HepG2 (cell line): ENCODE results near the gene RASSF4. TPM values are rescaled to one million over a fixed set of nuclear protein-coding genes. Genes with fewer than 3 reads are reported as not detected.

Experiments used
- ADNP ChIP-seq: sonication (generic); formaldehyde crosslinking; IDR thresholded peaks from 2 replicates; pipeline ENCODE4 v1.4.0; 2020; ENCODE audit warnings: missing genetic modification reagents
- AFF4 ChIP-seq: sonication (generic); formaldehyde crosslinking; IDR thresholded peaks from 2 replicates; pipeline ENCODE4 v1.4.0; 2020; ENCODE audit warnings: missing genetic modification reagents
- CBFB ChIP-seq: sonication (generic); formaldehyde crosslinking; IDR thresholded peaks from 2 replicates; pipeline ENCODE4 v1.4.0; 2020; ENCODE audit warnings: missing genetic modification reagents
- DR1 ChIP-seq: sonication (generic); formaldehyde crosslinking; IDR thresholded peaks from 2 replicates; pipeline ENCODE4 v1.8.0; 2021; ENCODE audit warnings: mild to moderate bottlenecking, missing genetic modification reagents, inconsistent platforms
- ELF4 ChIP-seq: sonication (generic); formaldehyde crosslinking; IDR thresholded peaks from 2 replicates; pipeline ENCODE4 v1.5.0; 2020; ENCODE audit warnings: missing genetic modification reagents, mild to moderate bottlenecking, moderate library complexity, borderline replicate concordance
- ESRRA ChIP-seq: sonication (generic); formaldehyde crosslinking; IDR thresholded peaks from 2 replicates; pipeline ENCODE4 v1.5.1; 2020; ENCODE audit warnings: mild to moderate bottlenecking, low read depth, missing genetic modification reagents
- GTF2F1 ChIP-seq: fragments of 150-350 bp; IDR thresholded peaks from 2 replicates; pipeline ENCODE4 v1.6.1; 2014; ENCODE audit warnings: low read length
- GZF1 ChIP-seq: sonication (generic); formaldehyde crosslinking; IDR thresholded peaks from 2 replicates; pipeline ENCODE4 v1.5.1; 2020; ENCODE audit warnings: mild to moderate bottlenecking, missing genetic modification reagents
- HIVEP1 ChIP-seq: sonication (generic); formaldehyde crosslinking; IDR thresholded peaks from 2 replicates; pipeline ENCODE4 v1.4.0; 2020; ENCODE audit warnings: mild to moderate bottlenecking, missing genetic modification reagents
- KDM6A ChIP-seq: IDR thresholded peaks from 2 replicates; pipeline ENCODE4 v1.6.1; 2016; ENCODE audit warnings: low read depth
- MATR3 ChIP-seq: sonication (generic); formaldehyde crosslinking; IDR thresholded peaks from 2 replicates; pipeline ENCODE4 v1.4.0; 2020; ENCODE audit warnings: missing genetic modification reagents
- MXI1 ChIP-seq: IDR thresholded peaks from 3 replicates; pipeline ENCODE4 v1.6.1; 2012; ENCODE audit warnings: low read depth, low read length, inconsistent platforms, borderline replicate concordance
- NCOR1 ChIP-seq: fragments of 200-600 bp; sonication (generic); IDR thresholded peaks from 2 replicates; pipeline ENCODE4 v1.7.0; 2017; ENCODE audit warnings: antibody characterized with exemption, low read length, borderline replicate concordance
- NR2F2 ChIP-seq: IDR thresholded peaks from 2 replicates; pipeline ENCODE4 v1.6.1; 2012; ENCODE audit warnings: low read depth, inconsistent platforms, borderline replicate concordance
- NR2F6 ChIP-seq, 2 experiments: IDR thresholded peaks; 2 replicates each; pipeline ENCODE4 v1.6.1; 2016; ENCODE audit warnings: antibody characterized with exemption in 1 of 2, mild to moderate bottlenecking in 1 of 2
- POGZ ChIP-seq: sonication (generic); formaldehyde crosslinking; IDR thresholded peaks from 2 replicates; pipeline ENCODE4 v1.4.0; 2020; ENCODE audit warnings: mild to moderate bottlenecking, missing genetic modification reagents
- RELA ChIP-seq: sonication (generic); formaldehyde crosslinking; IDR thresholded peaks from 2 replicates; pipeline ENCODE4 v1.4.0; 2020; ENCODE audit warnings: missing genetic modification reagents
- SPEN ChIP-seq: sonication (generic); formaldehyde crosslinking; IDR thresholded peaks from 2 replicates; pipeline ENCODE4 v1.5.1; 2020; ENCODE audit warnings: low read depth, mild to moderate bottlenecking, missing genetic modification reagents
- ZFP41 ChIP-seq: sonication (generic); formaldehyde crosslinking; IDR thresholded peaks from 2 replicates; pipeline ENCODE4 v1.4.0; 2020; ENCODE audit warnings: mild to moderate bottlenecking, missing genetic modification reagents, borderline replicate concordance
- ZNF24 ChIP-seq: fragments of 450-650 bp; IDR thresholded peaks from 2 replicates; pipeline ENCODE4 v1.6.1; 2017; ENCODE audit warnings: antibody characterized with exemption, mild to moderate bottlenecking
- ZNF326 ChIP-seq: sonication (generic); formaldehyde crosslinking; IDR thresholded peaks from 2 replicates; pipeline ENCODE4 v1.4.0; 2020; ENCODE audit warnings: missing genetic modification reagents, borderline replicate concordance
- ZNF562 ChIP-seq: sonication (generic); formaldehyde crosslinking; IDR thresholded peaks from 2 replicates; pipeline ENCODE4 v1.8.0; 2022; ENCODE audit warnings: missing genetic modification reagents, borderline replicate concordance
- ZNF597 ChIP-seq: sonication (generic); formaldehyde crosslinking; IDR thresholded peaks from 2 replicates; pipeline ENCODE4 v1.5.0; 2020; ENCODE audit warnings: missing genetic modification reagents
- ZNF629 ChIP-seq: sonication (generic); formaldehyde crosslinking; conservative IDR thresholded peaks from 2 replicates; pipeline ENCODE4 v1.5.0; 2020; ENCODE audit warnings: missing genetic modification reagents
- ZNF652 ChIP-seq: IDR thresholded peaks from 2 replicates; pipeline ENCODE4 v1.6.1; 2016; ENCODE audit warnings: low read depth, borderline replicate concordance
- ZNF766 ChIP-seq: sonication (generic); formaldehyde crosslinking; IDR thresholded peaks from 2 replicates; pipeline ENCODE4 v1.5.0; 2020; ENCODE audit warnings: missing genetic modification reagents, borderline replicate concordance
- ZSCAN12 ChIP-seq: sonication (generic); formaldehyde crosslinking; IDR thresholded peaks from 2 replicates; pipeline ENCODE4 v1.9.0; 2021; ENCODE audit warnings: mild to moderate bottlenecking, missing genetic modification reagents
- ZZZ3 ChIP-seq: sonication (generic); formaldehyde crosslinking; IDR thresholded peaks from 2 replicates; pipeline ENCODE4 v1.4.0; 2020; ENCODE audit warnings: missing genetic modification reagents, mild to moderate bottlenecking, borderline replicate concordance
- polyA plus RNA-seq, 8 experiments: library from polyadenylated mRNA; depleted of rRNA in 3 of 8; stranded (reverse) in 7 of 8; unstranded in 1 of 8; fragments of >200 nt; fragmentation: Illumina TruSeq in 4 of 8; extraction: Trizol in 4 of 8; gene quantifications; 2 replicates each; pipeline versions ENCODE4 v1.2.1 to v1.2.3, GENCODE V29; 2011 to 2016; ENCODE audit warnings: low read depth in 4 of 8, missing spikeins in 1 of 8, mixed read lengths in 1 of 8; ENCODE audit not compliant: insufficient read depth in 1 of 8
- total RNA-seq, 5 experiments: library from RNA; depleted of rRNA; stranded (reverse); fragments of >200 nt; fragmentation: Illumina TruSeq; extraction: Trizol; gene quantifications; 2 replicates each; pipeline ENCODE4 v1.2.3, GENCODE V29; 2016; ENCODE audit warnings: low read depth in 1 of 5

RASSF4 gene
- total and polyA plus RNA-seq, 2 of the 13 experiments (the other 11 are each of a cell fraction or from before 2014, with no cell fraction given): 34.0 to 51.7 TPM

- TF ChIP-seq ZNF597 (CRISPR knock-in tag) (no peak), ELF4 (CRISPR knock-in tag) (0 out of 2 replicates have a peak, but pooled peaks have one; percentile 39), MXI1 (no peak; the same call in 2 of the 3 replicates), AFF4 (0 out of 2 replicates have a peak, but pooled peaks have one; percentile 58), ZNF766 (CRISPR knock-in tag) (no peak), SPEN (peak; percentile 73; the same call in 1 of the 2 replicates), POGZ (CRISPR knock-in tag) (no peak; the same call in 1 of the 2 replicates), CBFB (CRISPR knock-in tag) (no peak), NCOR1 (peak; percentile 61; the same call in 1 of the 2 replicates), ADNP (CRISPR knock-in tag) (no peak), ZNF562 (CRISPR knock-in tag) (no peak), KDM6A (CRISPR knock-in tag) (peak; percentile 77), ZNF326 (CRISPR knock-in tag) (no peak), ZFP41 (no peak), RELA (CRISPR knock-in tag) (no peak), NR2F2 (peak; percentile 59; the same call in 1 of the 2 replicates), GTF2F1 (no peak), ZNF629 (CRISPR knock-in tag) (no peak), HIVEP1 (CRISPR knock-in tag) (peak; percentile 70; the same call in 1 of the 2 replicates), NR2F6 (IDR thresholded peaks at IDR 0.05) (peak; percentile 78), NR2F6 (CRISPR knock-in tag; IDR thresholded peaks at IDR 0.05) (peak; percentile 80), ZNF24 (no peak), ZNF652 (no peak; the same call in 1 of the 2 replicates), GZF1 (CRISPR knock-in tag) (no peak), ZSCAN12 (no peak), ZZZ3 (CRISPR knock-in tag) (no peak), DR1 (CRISPR knock-in tag) (no peak), ESRRA (CRISPR knock-in tag) (no peak; the same call in 1 of the 2 replicates), MATR3 (CRISPR knock-in tag) (no peak)
Observed at GRCh38 chr10:44995914-44996669, 36.5 kb downstream of the RASSF4 start (continued).
